ENCODE measurements around the gene BBS1.

The BBS1 gene

DNA sequence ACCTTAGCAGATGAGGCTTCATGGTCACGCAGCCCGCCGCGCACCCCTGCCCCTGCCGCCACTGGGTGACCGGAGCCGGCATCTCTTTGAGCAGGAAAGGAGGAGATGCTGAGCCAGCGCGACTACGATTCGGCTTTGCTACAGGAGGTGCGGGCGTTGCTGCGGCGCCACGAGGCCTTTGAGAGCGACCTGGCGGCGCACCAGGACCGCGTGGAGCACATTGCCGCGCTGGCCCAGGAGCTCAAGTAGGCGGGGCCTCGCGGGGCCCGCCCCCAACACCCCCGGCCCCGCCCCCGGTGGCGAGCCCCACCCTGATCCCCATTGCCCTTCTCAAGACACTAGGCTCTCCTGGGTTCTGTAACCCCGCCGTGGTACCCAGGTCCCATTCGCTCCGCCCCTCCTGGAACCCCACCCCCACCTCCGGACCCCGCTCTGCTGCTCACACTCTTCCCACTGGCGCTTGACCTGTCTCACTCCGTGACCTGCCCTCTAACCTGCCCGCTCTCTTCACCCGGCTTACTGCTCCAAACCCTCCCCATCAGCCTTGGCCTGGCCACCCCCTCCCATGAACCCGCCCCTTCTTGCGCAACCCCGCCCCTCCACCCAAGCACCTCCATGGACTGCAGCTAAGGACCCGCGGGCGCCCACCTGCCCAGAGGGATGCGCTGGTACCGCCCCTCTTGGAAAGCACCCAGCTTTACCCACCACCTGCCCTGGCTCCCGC lies 48.9 kb downstream of the BBS1 start:
- Histone ChIP-seq H3K9me3 (ENCODE audit: insufficient read depth, low read depth, low read length) (no peaks in the 10 kb centered on the region), H3K36me3 (ENCODE audit: insufficient read depth, low read depth, low read length) (peaks cover 67% of the 10 kb centered on the region), H3K4me1 (ENCODE audit: insufficient read depth, low read length) (no peaks in the 10 kb centered on the region), H3K9ac (ENCODE audit: low read depth, low read length) (no peak overlapping the region), H3K27ac (ENCODE audit: low read length) (no peak overlapping the region), H3K4me3 (ENCODE audit: low read length) (no peak overlapping the region), H3K27me3 (ENCODE audit: insufficient read depth, low read length) (no peaks in the 10 kb centered on the region)

DNA sequence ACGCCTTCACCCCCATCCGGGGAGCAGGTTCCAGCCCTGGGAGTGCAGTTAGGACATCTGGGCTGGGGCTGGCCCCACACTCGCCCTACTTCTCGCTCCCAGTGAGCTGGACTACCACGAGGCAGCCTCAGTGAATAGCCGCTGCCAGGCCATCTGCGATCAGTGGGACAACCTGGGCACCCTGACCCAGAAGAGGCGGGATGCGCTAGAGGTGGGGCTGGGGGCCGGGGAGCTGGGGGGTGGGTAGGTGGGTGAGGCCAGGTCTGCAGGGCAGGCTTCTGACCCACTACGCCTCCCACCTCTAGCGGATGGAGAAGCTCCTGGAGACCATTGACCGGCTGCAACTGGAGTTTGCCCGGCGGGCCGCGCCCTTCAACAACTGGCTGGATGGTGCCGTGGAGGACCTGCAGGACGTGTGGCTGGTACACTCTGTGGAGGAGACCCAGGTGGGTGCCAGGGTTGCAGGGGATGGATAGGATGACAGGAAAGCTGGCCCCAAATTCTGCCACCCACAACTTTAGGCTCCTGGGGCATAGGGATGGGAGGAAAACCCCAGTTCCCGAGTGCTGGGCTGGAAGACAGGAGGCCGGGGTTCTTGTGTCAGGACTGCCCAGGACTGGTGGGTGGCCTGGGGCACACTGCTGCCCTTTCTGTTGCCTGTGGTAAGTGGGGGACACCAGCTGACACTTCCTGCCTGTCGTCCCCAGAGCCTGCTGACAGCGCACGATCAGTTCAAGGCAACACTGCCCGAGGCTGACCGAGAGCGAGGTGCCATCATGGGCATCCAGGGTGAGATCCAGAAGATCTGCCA lies 49.6 kb downstream of the BBS1 start:
- H3K9ac ChIP-seq (ENCODE audit: low read depth, low read length) = no peak overlapping the region
- H3K27ac ChIP-seq (ENCODE audit: low read length) = no peak overlapping the region
- H3K4me1 ChIP-seq (ENCODE audit: insufficient read depth, low read length) = no peaks in the 10 kb centered on the region
- H3K4me3 ChIP-seq (ENCODE audit: low read length) = no peak overlapping the region
- H3K27me3 ChIP-seq (ENCODE audit: insufficient read depth, low read length) = no peaks in the 10 kb centered on the region
- H3K9me3 ChIP-seq (ENCODE audit: insufficient read depth, low read depth, low read length) = no peaks in the 10 kb centered on the region
- peaks cover 67% of the 10 kb centered on the region for H3K36me3 ChIP-seq (ENCODE audit: insufficient read depth, low read depth, low read length)

DNA sequence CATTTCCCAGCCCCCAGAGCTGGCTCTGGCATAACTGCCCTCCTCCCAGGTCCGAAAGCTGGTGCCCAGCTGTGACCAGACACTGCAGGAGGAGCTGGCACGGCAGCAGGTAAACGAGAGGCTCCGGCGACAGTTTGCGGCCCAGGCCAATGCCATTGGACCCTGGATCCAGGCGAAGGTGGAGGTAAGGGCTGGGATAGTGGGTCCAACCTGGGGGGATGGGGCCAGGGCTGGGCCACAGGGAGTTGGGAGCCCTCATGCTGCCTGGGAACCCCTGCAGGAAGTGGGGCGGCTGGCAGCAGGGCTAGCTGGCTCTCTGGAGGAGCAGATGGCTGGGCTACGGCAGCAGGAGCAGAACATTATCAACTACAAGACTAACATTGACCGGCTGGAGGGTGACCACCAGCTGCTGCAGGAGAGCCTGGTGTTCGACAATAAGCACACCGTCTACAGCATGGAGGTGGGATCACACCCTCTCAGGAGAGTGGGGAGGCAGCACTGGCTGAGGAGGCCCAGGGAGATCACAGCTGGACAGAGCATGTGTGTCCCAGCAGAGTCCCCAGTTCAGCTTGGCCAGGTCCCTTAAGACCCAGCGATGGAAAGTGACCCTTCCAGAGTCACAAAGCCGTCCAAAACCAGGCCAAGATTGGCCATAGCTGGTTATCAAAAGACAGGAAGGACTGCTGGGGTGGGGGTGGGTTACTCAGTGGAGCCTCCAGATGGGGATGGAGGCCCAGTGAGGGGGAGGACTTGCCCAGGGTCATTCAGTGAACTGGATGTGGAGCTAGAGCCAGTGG lies 50.9 kb downstream of the BBS1 start:
- Histone ChIP-seq H3K9ac (ENCODE audit: low read depth, low read length) (no peak overlapping the region), H3K27me3 (ENCODE audit: insufficient read depth, low read length) (no peaks in the 10 kb centered on the region), H3K9me3 (ENCODE audit: insufficient read depth, low read depth, low read length) (no peaks in the 10 kb centered on the region), H3K4me3 (ENCODE audit: low read length) (no peak overlapping the region), H3K4me1 (ENCODE audit: insufficient read depth, low read length) (no peaks in the 10 kb centered on the region), H3K27ac (ENCODE audit: low read length) (no peak overlapping the region), H3K36me3 (ENCODE audit: insufficient read depth, low read depth, low read length) (peaks cover 55% of the 10 kb centered on the region)

DNA sequence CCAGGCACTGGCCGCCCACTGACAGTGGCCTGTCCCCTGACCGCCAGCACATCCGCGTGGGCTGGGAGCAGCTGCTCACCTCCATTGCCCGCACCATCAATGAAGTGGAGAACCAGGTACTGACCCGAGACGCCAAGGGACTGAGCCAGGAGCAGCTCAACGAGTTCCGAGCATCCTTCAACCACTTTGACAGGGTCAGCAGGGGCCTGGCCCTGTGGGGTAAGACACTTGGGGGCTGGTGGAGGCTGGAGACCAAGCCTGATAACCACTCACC lies 51.5 kb downstream of the BBS1 start:
- Histone ChIP-seq H3K9ac (ENCODE audit: low read depth, low read length) (no peak overlapping the region), H3K36me3 (ENCODE audit: insufficient read depth, low read depth, low read length) (peaks cover 55% of the 10 kb centered on the region), H3K27ac (ENCODE audit: low read length) (no peak overlapping the region), H3K4me3 (ENCODE audit: low read length) (no peak overlapping the region), H3K4me1 (ENCODE audit: insufficient read depth, low read length) (no peaks in the 10 kb centered on the region), H3K27me3 (ENCODE audit: insufficient read depth, low read length) (no peaks in the 10 kb centered on the region), H3K9me3 (ENCODE audit: insufficient read depth, low read depth, low read length) (no peaks in the 10 kb centered on the region)

DNA sequence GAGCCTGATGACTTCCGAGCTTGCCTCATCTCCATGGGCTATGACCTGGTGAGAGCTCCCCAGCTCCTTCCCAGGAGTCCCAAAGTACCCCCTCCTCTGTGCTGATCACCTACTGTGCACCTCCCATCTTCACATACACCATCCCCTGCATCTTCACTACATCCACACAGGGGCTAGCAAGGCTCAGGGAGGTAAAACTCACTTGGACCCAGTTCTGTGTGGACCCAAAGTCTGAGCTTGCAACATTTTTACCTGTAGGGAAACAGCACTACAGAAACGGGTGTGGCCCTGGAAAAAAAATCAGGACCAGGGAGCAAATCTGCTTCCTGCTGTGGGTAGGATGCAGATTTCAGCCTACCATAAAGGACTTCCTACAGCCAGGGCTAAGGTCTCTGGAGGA lies 51.8 kb downstream of the BBS1 start:
- H3K27me3 ChIP-seq (ENCODE audit: insufficient read depth, low read length) = no peaks in the 10 kb centered on the region
- H3K9ac ChIP-seq (ENCODE audit: low read depth, low read length) = no peak overlapping the region
- H3K9me3 ChIP-seq (ENCODE audit: insufficient read depth, low read depth, low read length) = no peaks in the 10 kb centered on the region
- H3K4me3 ChIP-seq (ENCODE audit: low read length) = no peak overlapping the region
- no peaks in the 10 kb centered on the region for H3K4me1 ChIP-seq (ENCODE audit: insufficient read depth, low read length)
- no peak overlapping the region for H3K27ac ChIP-seq (ENCODE audit: low read length)
- H3K36me3 ChIP-seq (ENCODE audit: insufficient read depth, low read depth, low read length) = peaks cover 53% of the 10 kb centered on the region

DNA sequence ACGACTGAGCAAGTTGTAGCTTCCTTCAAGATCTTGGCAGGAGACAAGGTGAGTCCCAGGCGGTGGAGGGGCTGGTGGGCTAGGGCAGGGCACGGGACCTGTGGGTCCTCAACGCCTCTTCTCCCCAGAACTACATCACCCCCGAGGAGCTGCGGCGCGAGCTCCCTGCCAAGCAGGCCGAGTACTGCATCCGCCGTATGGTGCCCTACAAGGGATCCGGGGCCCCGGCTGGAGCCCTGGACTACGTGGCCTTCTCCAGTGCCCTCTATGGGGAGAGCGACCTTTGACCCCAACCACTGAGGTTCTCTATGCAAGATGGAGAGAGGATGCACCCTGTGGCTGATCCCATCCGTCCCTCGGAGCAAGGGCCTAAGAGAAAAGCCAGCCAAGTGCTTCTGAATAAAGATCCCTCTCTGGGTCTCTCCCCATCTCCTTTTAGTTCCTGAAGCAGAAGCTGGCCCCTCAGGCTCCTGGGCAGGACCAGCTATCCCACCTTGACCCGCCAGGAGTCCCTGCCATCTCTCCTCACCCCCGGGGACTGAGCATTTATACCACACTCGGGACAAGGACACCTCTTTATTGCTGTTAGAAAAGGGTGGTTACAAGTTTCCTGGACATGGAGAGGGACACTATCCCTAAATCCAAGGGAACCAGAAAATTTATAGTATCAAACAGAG lies 52.6 kb downstream of the BBS1 start:
- no peaks in the 10 kb centered on the region for H3K9me3 ChIP-seq (ENCODE audit: insufficient read depth, low read depth, low read length)
- H3K4me3 ChIP-seq (ENCODE audit: low read length) = no peak overlapping the region
- H3K27ac ChIP-seq (ENCODE audit: low read length) = no peak overlapping the region
- no peaks in the 10 kb centered on the region for H3K27me3 ChIP-seq (ENCODE audit: insufficient read depth, low read length)
- no peaks in the 10 kb centered on the region for H3K4me1 ChIP-seq (ENCODE audit: insufficient read depth, low read length)
- H3K9ac ChIP-seq (ENCODE audit: low read depth, low read length) = no peak overlapping the region
- peaks cover 45% of the 10 kb centered on the region for H3K36me3 ChIP-seq (ENCODE audit: insufficient read depth, low read depth, low read length)

DNA sequence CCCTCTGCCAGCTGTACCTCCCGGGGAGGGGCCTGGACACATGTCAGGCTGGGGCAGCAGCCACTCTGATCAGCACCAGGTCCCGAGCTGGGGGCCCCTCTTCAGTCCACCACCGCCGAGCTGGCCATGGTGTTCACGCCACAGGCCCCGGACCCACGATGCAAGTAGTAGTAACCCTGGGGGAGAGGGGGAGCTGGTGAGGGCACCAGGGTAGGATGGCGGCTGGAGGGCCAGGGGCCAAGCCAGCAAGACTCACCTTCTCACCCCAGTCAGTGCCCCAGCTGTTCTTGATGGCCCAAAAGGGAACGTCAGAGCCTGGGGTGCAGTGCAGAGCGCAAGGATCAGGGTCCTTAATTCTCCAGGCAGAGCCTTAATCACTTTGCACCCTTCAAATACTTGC lies 53.4 kb downstream of the BBS1 start:
- Histone ChIP-seq H3K9me3 (ENCODE audit: insufficient read depth, low read depth, low read length) (no peaks in the 10 kb centered on the region), H3K4me1 (ENCODE audit: insufficient read depth, low read length) (no peaks in the 10 kb centered on the region), H3K9ac (ENCODE audit: low read depth, low read length) (no peak overlapping the region), H3K36me3 (ENCODE audit: insufficient read depth, low read depth, low read length) (peaks cover 37% of the 10 kb centered on the region), H3K4me3 (ENCODE audit: low read length) (no peak overlapping the region), H3K27ac (ENCODE audit: low read length) (no peak overlapping the region), H3K27me3 (ENCODE audit: insufficient read depth, low read length) (no peaks in the 10 kb centered on the region)

DNA sequence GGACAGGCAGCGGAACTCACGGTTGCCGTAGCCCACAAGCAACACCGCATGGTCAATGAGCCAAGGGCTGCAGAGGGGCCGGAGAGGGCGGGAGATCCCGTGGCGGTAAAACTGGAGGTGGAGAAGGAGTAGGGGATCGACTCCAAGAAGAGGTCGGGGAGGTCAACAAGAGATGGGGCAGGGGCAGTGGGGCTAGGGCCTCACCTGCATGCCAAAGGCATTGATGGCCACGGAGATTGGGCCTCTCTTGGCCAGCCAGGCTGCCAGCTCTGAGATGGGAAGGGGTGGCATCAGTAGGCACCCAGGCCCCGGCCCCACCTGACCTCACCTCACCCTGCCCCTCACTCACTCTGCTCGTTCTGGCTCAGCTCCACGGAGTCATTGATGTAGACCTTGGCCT lies 54.1 kb downstream of the BBS1 start:
- Histone ChIP-seq H3K4me3 (ENCODE audit: low read length) (no peak overlapping the region), H3K4me1 (ENCODE audit: insufficient read depth, low read length) (peaks cover 5% of the 10 kb centered on the region; the same call in 1 of the 2 replicates), H3K9ac (ENCODE audit: low read depth, low read length) (no peak overlapping the region), H3K9me3 (ENCODE audit: insufficient read depth, low read depth, low read length) (no peaks in the 10 kb centered on the region), H3K27me3 (ENCODE audit: insufficient read depth, low read length) (no peaks in the 10 kb centered on the region), H3K36me3 (ENCODE audit: insufficient read depth, low read depth, low read length) (peaks cover 35% of the 10 kb centered on the region), H3K27ac (ENCODE audit: low read length) (no peak overlapping the region)

DNA sequence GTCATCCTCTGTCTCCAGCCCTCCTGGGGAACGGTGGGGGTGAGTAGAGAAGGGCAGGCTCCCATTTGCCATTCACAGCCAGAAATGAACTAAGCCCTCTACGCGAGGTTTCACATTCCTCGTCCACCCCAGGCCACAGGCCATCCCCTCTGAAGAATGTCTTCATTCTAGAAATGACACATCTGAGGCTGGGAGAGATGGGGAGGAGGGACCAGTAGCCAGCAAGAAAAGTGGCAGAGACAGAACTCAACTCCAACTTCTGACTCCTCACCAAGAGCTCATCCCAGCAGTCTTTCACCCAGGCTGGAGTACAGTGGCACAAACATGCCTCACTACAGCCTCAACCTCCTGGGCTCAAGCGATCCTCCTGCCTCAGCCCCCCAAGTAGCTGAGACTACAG lies 54.5 kb downstream of the BBS1 start:
- no peaks in the 10 kb centered on the region for H3K9me3 ChIP-seq (ENCODE audit: insufficient read depth, low read depth, low read length)
- H3K27me3 ChIP-seq (ENCODE audit: insufficient read depth, low read length) = no peaks in the 10 kb centered on the region
- no peak overlapping the region for H3K4me3 ChIP-seq (ENCODE audit: low read length)
- H3K9ac ChIP-seq (ENCODE audit: low read depth, low read length) = no peak overlapping the region
- peaks cover 35% of the 10 kb centered on the region for H3K36me3 ChIP-seq (ENCODE audit: insufficient read depth, low read depth, low read length)
- no peak overlapping the region for H3K27ac ChIP-seq (ENCODE audit: low read length)
- H3K4me1 ChIP-seq (ENCODE audit: insufficient read depth, low read length) = peaks cover 5% of the 10 kb centered on the region; the same call in 1 of the 2 replicates

DNA sequence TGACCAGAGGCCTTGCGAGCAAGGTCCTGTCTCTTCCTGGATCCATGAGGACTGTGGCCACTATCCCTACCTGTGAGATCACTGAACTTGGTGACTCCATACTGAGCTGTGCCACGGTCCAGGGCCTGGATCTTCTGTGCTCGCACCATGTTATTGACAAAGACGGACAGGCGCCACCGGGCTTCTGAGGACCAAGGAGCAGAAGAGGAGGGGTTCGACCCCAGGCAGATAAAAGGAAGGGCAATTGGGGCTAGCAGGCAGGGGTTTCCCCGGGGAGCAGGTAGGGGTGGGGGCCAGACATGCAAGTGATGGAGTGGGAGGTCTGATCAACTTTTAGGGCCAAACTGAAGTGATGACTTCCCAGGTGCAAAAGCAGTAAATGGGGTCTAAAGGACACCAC lies 55.8 kb downstream of the BBS1 start:
- Histone ChIP-seq H3K4me3 (ENCODE audit: low read length) (no peak overlapping the region), H3K36me3 (ENCODE audit: insufficient read depth, low read depth, low read length) (peaks cover 22% of the 10 kb centered on the region), H3K27me3 (ENCODE audit: insufficient read depth, low read length) (no peaks in the 10 kb centered on the region), H3K9ac (ENCODE audit: low read depth, low read length) (no peak overlapping the region), H3K4me1 (ENCODE audit: insufficient read depth, low read length) (peaks cover 16% of the 10 kb centered on the region), H3K27ac (ENCODE audit: low read length) (no peak overlapping the region), H3K9me3 (ENCODE audit: insufficient read depth, low read depth, low read length) (no peaks in the 10 kb centered on the region)

DNA sequence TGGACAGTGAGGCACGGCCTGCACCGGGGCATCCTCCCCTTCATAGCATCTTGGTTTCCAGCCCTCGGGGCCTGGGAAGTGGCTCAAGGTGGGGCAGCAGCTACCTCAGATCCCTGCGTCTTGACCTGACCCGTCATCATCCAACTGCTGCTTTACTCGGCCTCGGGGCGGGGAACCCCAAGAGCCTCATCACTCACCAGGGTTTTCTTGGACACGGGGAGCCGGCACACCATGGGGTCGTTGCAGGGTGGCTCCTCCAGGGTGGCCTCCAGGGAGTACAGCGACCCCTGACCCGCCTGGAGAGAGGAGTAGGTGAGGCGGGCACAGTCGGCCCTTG lies 57.3 kb downstream of the BBS1 start:
- Histone ChIP-seq H3K9ac (ENCODE audit: low read depth, low read length) (no peak overlapping the region), H3K4me1 (ENCODE audit: insufficient read depth, low read length) (peaks cover 16% of the 10 kb centered on the region), H3K9me3 (ENCODE audit: insufficient read depth, low read depth, low read length) (no peaks in the 10 kb centered on the region), H3K36me3 (ENCODE audit: insufficient read depth, low read depth, low read length) (peaks cover 7% of the 10 kb centered on the region; the same call in 1 of the 2 replicates), H3K4me3 (ENCODE audit: low read length) (no peak overlapping the region), H3K27me3 (ENCODE audit: insufficient read depth, low read length) (no peaks in the 10 kb centered on the region), H3K27ac (ENCODE audit: low read length) (no peak overlapping the region)
